HepG2 (cell line): ENCODE results near the gene SLC2A8. TPM values are rescaled to one million over a fixed set of nuclear protein-coding genes. Genes with fewer than 3 reads are reported as not detected.

ENCODE experiments used
- ATM ChIP-seq: fragments of 450-650 bp; IDR thresholded peaks from 2 replicates; pipeline ENCODE4 v1.7.1; 2017; ENCODE audit warnings: mild to moderate bottlenecking, borderline replicate concordance
- CTCF ChIP-seq: sonication (generic); formaldehyde crosslinking; IDR thresholded peaks from 2 replicates; pipeline ENCODE4 v1.5.0; 2020; ENCODE audit warnings: mild to moderate bottlenecking, missing genetic modification reagents, moderate library complexity
- DBP ChIP-seq: sonication (generic); formaldehyde crosslinking; IDR thresholded peaks from 2 replicates; pipeline ENCODE4 v1.4.0; 2020; ENCODE audit warnings: missing genetic modification reagents; ENCODE audit errors: not compliant biosample characterization
- JUND ChIP-seq: sonication (generic); formaldehyde crosslinking; IDR thresholded peaks from 2 replicates; pipeline ENCODE4 v1.8.0; 2022; ENCODE audit warnings: mild to moderate bottlenecking, missing genetic modification reagents
- NCOA2 ChIP-seq: sonication (generic); formaldehyde crosslinking; IDR thresholded peaks from 2 replicates; pipeline ENCODE4 v1.8.0; 2022; ENCODE audit warnings: inconsistent platforms
- POGK ChIP-seq: sonication (generic); formaldehyde crosslinking; conservative IDR thresholded peaks from 2 replicates; pipeline ENCODE4 v1.8.0; 2022; ENCODE audit warnings: mild to moderate bottlenecking, moderate library complexity, missing genetic modification reagents
- SRF ChIP-seq: IDR thresholded peaks from 2 replicates; pipeline ENCODE4 v1.6.1; 2011; ENCODE audit warnings: mild to moderate bottlenecking, low read depth, low read length, moderate library complexity
- TOPORS ChIP-seq: sonication (generic); formaldehyde crosslinking; IDR thresholded peaks from 2 replicates; pipeline ENCODE4 v1.8.0; 2023; ENCODE audit warnings: mild to moderate bottlenecking, missing genetic modification reagents
- ZBED4 ChIP-seq: sonication (generic); formaldehyde crosslinking; IDR thresholded peaks from 2 replicates; pipeline ENCODE4 v1.4.0; 2020; ENCODE audit warnings: missing genetic modification reagents, borderline replicate concordance
- ZMAT5 ChIP-seq: sonication (generic); formaldehyde crosslinking; IDR thresholded peaks from 2 replicates; pipeline ENCODE4 v1.5.0; 2020; ENCODE audit warnings: mild to moderate bottlenecking, low read depth, missing genetic modification reagents, borderline replicate concordance
- ZNF33B ChIP-seq: sonication (generic); formaldehyde crosslinking; IDR thresholded peaks from 2 replicates; pipeline ENCODE4 v1.5.1; 2020; ENCODE audit warnings: mild to moderate bottlenecking, missing genetic modification reagents
- ZNF34 ChIP-seq: sonication (generic); formaldehyde crosslinking; IDR thresholded peaks from 2 replicates; pipeline ENCODE4 v1.4.0; 2020; ENCODE audit warnings: mild to moderate bottlenecking, missing genetic modification reagents, borderline replicate concordance
- ZNF501 ChIP-seq: sonication (generic); formaldehyde crosslinking; IDR thresholded peaks from 2 replicates; pipeline ENCODE4 v1.5.1; 2020; ENCODE audit warnings: mild to moderate bottlenecking, moderate library complexity, missing genetic modification reagents
- ZNF770 ChIP-seq: sonication (generic); formaldehyde crosslinking; IDR thresholded peaks from 2 replicates; pipeline ENCODE4 v1.5.0; 2020; ENCODE audit warnings: mild to moderate bottlenecking, missing genetic modification reagents
- ZNF775 ChIP-seq: sonication (generic); formaldehyde crosslinking; IDR thresholded peaks from 2 replicates; pipeline ENCODE4 v1.4.0; 2020; ENCODE audit warnings: missing genetic modification reagents, mild to moderate bottlenecking, moderate library complexity, borderline replicate concordance
- ZNF841 ChIP-seq: sonication (generic); formaldehyde crosslinking; IDR thresholded peaks from 2 replicates; pipeline ENCODE4 v1.8.1; 2023; ENCODE audit warnings: missing genetic modification reagents, borderline replicate concordance
- polyA plus RNA-seq, 8 experiments: library from polyadenylated mRNA; depleted of rRNA in 3 of 8; stranded (reverse) in 7 of 8; unstranded in 1 of 8; fragments of >200 nt; fragmentation: Illumina TruSeq in 4 of 8; extraction: Trizol in 4 of 8; gene quantifications; 2 replicates each; pipeline versions ENCODE4 v1.2.1 to v1.2.3, GENCODE V29; 2011 to 2016; ENCODE audit warnings: low read depth in 4 of 8, missing spikeins in 1 of 8, mixed read lengths in 1 of 8; ENCODE audit not compliant: insufficient read depth in 1 of 8
- total RNA-seq, 5 experiments: library from RNA; depleted of rRNA; stranded (reverse); fragments of >200 nt; fragmentation: Illumina TruSeq; extraction: Trizol; gene quantifications; 2 replicates each; pipeline ENCODE4 v1.2.3, GENCODE V29; 2016; ENCODE audit warnings: low read depth in 1 of 5

SLC2A8 gene
- total and polyA plus RNA-seq, 2 of the 13 experiments (the other 11 are each of a cell fraction or from before 2014, with no cell fraction given), result 22.6 to 48.6 TPM

GRCh38 chr9:127388037-127388855, 8.7 kb upstream of the SLC2A8 start (continued):
- no peak for TF ChIP-seq DBP (CRISPR knock-in tag)
- peak; percentile 99 for TF ChIP-seq ZNF770 (CRISPR knock-in tag)
- no peak for TF ChIP-seq ZBED4 (CRISPR knock-in tag)
- TF ChIP-seq ZNF33B (CRISPR knock-in tag), result no peak
- TF ChIP-seq POGK (CRISPR knock-in tag), result no peak
- no peak for TF ChIP-seq SRF
- TF ChIP-seq ZNF34, result no peak
- TF ChIP-seq JUND, result peak; percentile 62; the same call in 1 of the 2 replicates
- TF ChIP-seq ZMAT5, result no peak
- TF ChIP-seq TOPORS, result no peak
- no peak for TF ChIP-seq CTCF (CRISPR knock-in tag)
- TF ChIP-seq ZNF775 (CRISPR knock-in tag), result no peak
- TF ChIP-seq NCOA2 (CRISPR knock-in tag), result peak; percentile 73
- TF ChIP-seq ATM, result no peak
- no peak for TF ChIP-seq ZNF841 (CRISPR knock-in tag)
- no peak for TF ChIP-seq ZNF501
